ENCODE data around the gene ITIH5. TPM values are rescaled to one million over a fixed set of nuclear protein-coding genes. Genes with fewer than 3 reads are reported as not detected.

Gene ITIH5
- total and polyA plus RNA-seq, 9 of the 15 experiments (the other 6 are each of a cell fraction or from before 2014, with no cell fraction given): 0.52 to 4.5 (median 2.6) TPM

- TF ChIP-seq, protein P1, sequence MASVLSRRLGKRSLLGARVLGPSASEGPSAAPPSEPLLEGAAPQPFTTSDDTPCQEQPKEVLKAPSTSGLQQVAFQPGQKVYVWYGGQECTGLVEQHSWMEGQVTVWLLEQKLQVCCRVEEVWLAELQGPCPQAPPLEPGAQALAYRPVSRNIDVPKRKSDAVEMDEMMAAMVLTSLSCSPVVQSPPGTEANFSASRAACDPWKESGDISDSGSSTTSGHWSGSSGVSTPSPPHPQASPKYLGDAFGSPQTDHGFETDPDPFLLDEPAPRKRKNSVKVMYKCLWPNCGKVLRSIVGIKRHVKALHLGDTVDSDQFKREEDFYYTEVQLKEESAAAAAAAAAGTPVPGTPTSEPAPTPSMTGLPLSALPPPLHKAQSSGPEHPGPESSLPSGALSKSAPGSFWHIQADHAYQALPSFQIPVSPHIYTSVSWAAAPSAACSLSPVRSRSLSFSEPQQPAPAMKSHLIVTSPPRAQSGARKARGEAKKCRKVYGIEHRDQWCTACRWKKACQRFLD (CRISPR knock-in tag; IDR thresholded peaks at IDR 0.05): no peak
- TF ChIP-seq PCBP2 (IDR thresholded peaks at IDR 0.05; ENCODE audit: low read depth, low read length, poor library complexity, severe bottlenecking) (no peak), ERF (CRISPR knock-in tag; IDR thresholded peaks at IDR 0.05) (no peak), POLR2A (conservative IDR thresholded peaks at IDR 0.05) (no peak)
Observed at GRCh38 chr10:7622969-7623368, 43.8 kb downstream of the ITIH5 start (continued).

GRCh38 chr10:7618461-7618860 lies 48.3 kb downstream of the ITIH5 start:
- TF ChIP-seq, protein P2, sequence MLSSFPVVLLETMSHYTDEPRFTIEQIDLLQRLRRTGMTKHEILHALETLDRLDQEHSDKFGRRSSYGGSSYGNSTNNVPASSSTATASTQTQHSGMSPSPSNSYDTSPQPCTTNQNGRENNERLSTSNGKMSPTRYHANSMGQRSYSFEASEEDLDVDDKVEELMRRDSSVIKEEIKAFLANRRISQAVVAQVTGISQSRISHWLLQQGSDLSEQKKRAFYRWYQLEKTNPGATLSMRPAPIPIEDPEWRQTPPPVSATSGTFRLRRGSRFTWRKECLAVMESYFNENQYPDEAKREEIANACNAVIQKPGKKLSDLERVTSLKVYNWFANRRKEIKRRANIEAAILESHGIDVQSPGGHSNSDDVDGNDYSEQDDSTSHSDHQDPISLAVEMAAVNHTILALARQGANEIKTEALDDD (IDR thresholded peaks at IDR 0.05): no peak
- H3K27ac ChIP-seq (ENCODE audit: extremely low read depth, low read depth, low read length): no peak overlapping the region
- no peaks in the 10 kb centered on the region for H3K36me3 ChIP-seq (ENCODE audit: control insufficient read depth, insufficient read depth, low read length)
- H3K27me3 ChIP-seq (ENCODE audit: control insufficient read depth in 2 of 2, insufficient read depth in 2 of 2, low read length in 2 of 2): peaks cover 3 to 25% of the 10 kb centered on the region in 2 experiments; a peak in 3 of 5 replicates
- no peak overlapping the region for H3K4me2 ChIP-seq (ENCODE audit: insufficient read depth, low read length)
- H3K9me1 ChIP-seq (ENCODE audit: control insufficient read depth, insufficient read depth, low read length): no peaks in the 10 kb centered on the region
- no peak overlapping the region for H3K9ac ChIP-seq (ENCODE audit: insufficient read depth in 1 of 2, low read depth in 2 of 2, low read length in 2 of 2)
- WGBS (ENCODE audit: insufficient coverage, low coverage, missing lambda C conversion rate): 2% methylated on average over 2 of the region's 2 CpGs
- no peak for DNase-seq (ENCODE audit: extremely low read depth in 1 of 4, low spot score in 3 of 4)
- in situ Hi-C loops (cut with MboI): no loop called here
- 0 out of 2 replicates have a peak, but pooled peaks cover 1% of the 10 kb centered on the region for H3K9me3 ChIP-seq (replicated peaks; ENCODE audit: control insufficient read depth, insufficient read depth, low read depth, low read length)
- no peak for FAIRE-seq
- POLR2A ChIA-PET: no interaction called here
- CTCF ChIA-PET (ENCODE audit: low intra/inter-chr PET ratio): interaction anchor here (0.6 kb wide), 1 partner anchor 803 kb away, joined by 3 read pairs; no protein-coding TSS in a partner anchor
- no peaks in the 10 kb centered on the region for H4K20me1 ChIP-seq (replicated peaks; ENCODE audit: control insufficient read depth, insufficient read depth, low read length)
- no TSS peak for BruUV-seq (replicated peaks)
- H3K4me1 ChIP-seq (replicated peaks in 1 of 2; ENCODE audit: control insufficient read depth in 2 of 2, insufficient read depth in 2 of 2, low read length in 2 of 2): no peaks in the 10 kb centered on the region; a peak in 1 of 5 replicates
- no peaks in the 10 kb centered on the region for H3K79me2 ChIP-seq (ENCODE audit: control insufficient read depth, insufficient read depth, low read length)
- intact Hi-C loops (cut with micrococcal nuclease): no loop called here
- no peak overlapping the region for H2AFZ ChIP-seq (ENCODE audit: low read depth, low read length)
- H3K4me3 ChIP-seq: no peak overlapping the region
- no peak for ATAC-seq
